Dedifferentiated amniotic fluid mesenchymal stem cell (primary cell): Measurements from ENCODE around the gene MAST3.

Experiments used
- DNase-seq: peaks from one replicate; pipeline ENCODE4 v3.0.0-alpha.2; 2016; ENCODE audit errors: extremely low spot score

Gene MAST3

GRCh38 chr19:18135712-18136584 lies 38.4 kb downstream of the MAST3 start:
- DNase-seq: no peak

GRCh38 chr19:18137242-18137641 lies 39.7 kb downstream of the MAST3 start:
- DNase-seq: no peak

- no peak for DNase-seq
These were observed 40.2 kb downstream of the MAST3 start for GRCh38 chr19:18137657-18138339.

- DNase-seq: no peak
These were observed 42.9 kb downstream of the MAST3 start for GRCh38 chr19:18140473-18140872.

GRCh38 chr19:18141031-18141430 lies 43.5 kb downstream of the MAST3 start:
- DNase-seq: no peak

- DNase-seq: no peak
These were observed 46.3 kb downstream of the MAST3 start for GRCh38 chr19:18143902-18144301.

- no peak for DNase-seq
These were observed 46.8 kb downstream of the MAST3 start for GRCh38 chr19:18144361-18144760.

GRCh38 chr19:18144906-18145305 lies 47.3 kb downstream of the MAST3 start:
- no peak for DNase-seq

- no peak for DNase-seq
These were observed 47.9 kb downstream of the MAST3 start for GRCh38 chr19:18145391-18145999.

GRCh38 chr19:18147396-18147795 lies 49.8 kb downstream of the MAST3 start:
- no peak for DNase-seq

GRCh38 chr19:18149596-18149975 lies 52.0 kb downstream of the MAST3 start:
- no peak for DNase-seq

GRCh38 chr19:18150776-18151624 lies 53.4 kb downstream of the MAST3 start:
- DNase-seq: no peak

- DNase-seq: peak; percentile 94
These were observed 54.9 kb downstream of the MAST3 start for GRCh38 chr19:18152442-18152816.

GRCh38 chr19:18152817-18153555 lies 55.4 kb downstream of the MAST3 start, which contains the start of gene PIK3R2:
Gene PIK3R2 (plus strand): TSS chr19:18153163. CDS start chr19:18155880, 2,717 bp downstream.
- DNase-seq: peak; percentile 99

- no peak for DNase-seq
These were observed 56.1 kb downstream of the MAST3 start for GRCh38 chr19:18153556-18154134.

- no peak for DNase-seq
These were observed 57.8 kb downstream of the MAST3 start for GRCh38 chr19:18155095-18156087.

- DNase-seq: no peak
These were observed 58.7 kb downstream of the MAST3 start for GRCh38 chr19:18156268-18156667.

GRCh38 chr19:18156841-18157464 lies 59.4 kb downstream of the MAST3 start:
- peak; percentile 56 for DNase-seq
